Measurements from ENCODE around the gene CCR7.

CCR7 gene

GRCh38 chr17:40516581-40517285 is 48.5 kb downstream of the CCR7 start:
- DNase-seq (ENCODE audit: low read depth in 2 of 2): peak; percentile 24 to 55

- peak in 1 of 2 donors; percentile 30 for DNase-seq (ENCODE audit: low read depth in 2 of 2)
Measured at GRCh38 chr17:40515491-40516041, 49.7 kb downstream of the CCR7 start.

- DNase-seq (ENCODE audit: low read depth in 2 of 2): no peak
Measured at GRCh38 chr17:40515011-40515410, 50.3 kb downstream of the CCR7 start.

- no peak for DNase-seq (ENCODE audit: low read depth in 2 of 2)
Measured at GRCh38 chr17:40514013-40514875, 51.0 kb downstream of the CCR7 start.

GRCh38 chr17:40511667-40512220 is 53.5 kb downstream of the CCR7 start:
- DNase-seq (ENCODE audit: low read depth in 2 of 2): no peak

GRCh38 chr17:40511136-40511535 is 54.1 kb downstream of the CCR7 start:
- DNase-seq (ENCODE audit: low read depth in 2 of 2): no peak

GRCh38 chr17:40510328-40510648 is 55.0 kb downstream of the CCR7 start:
- DNase-seq (ENCODE audit: low read depth in 2 of 2): no peak

- DNase-seq (ENCODE audit: low read depth in 2 of 2): no peak
Measured at GRCh38 chr17:40509626-40510327, 55.5 kb downstream of the CCR7 start.

- DNase-seq (ENCODE audit: low read depth in 2 of 2): no peak
Measured at GRCh38 chr17:40506786-40507185, 58.5 kb downstream of the CCR7 start.

Data from stimulated activated CD4-positive, alpha-beta T cell treated with anti-CD3 and anti-CD28 coated beads, Interleukin-4, amount 100 ng/mL, for 48 hours (primary cell).